ENCODE data around the gene ANKRD6.

DNA sequence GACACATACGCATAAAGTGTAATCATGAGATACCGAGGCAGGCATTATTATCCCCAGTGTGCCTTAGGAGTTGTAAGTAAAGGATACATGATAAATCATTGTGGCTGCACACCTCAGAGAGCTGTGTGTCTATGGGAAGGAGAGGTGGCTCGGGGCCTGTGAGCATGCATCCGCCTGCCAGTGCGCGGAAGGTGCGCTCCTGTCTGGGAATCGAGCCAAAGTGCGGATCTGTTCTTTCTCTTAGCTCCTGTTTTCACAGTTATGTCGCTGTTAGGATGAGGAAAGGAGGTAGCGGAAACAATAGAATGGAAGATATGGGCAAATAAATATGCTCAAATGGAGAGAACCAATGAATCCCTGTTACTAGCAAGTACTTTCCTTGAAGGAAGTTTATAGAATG is 98.0 kb downstream of the ANKRD6 start:
- no peak for TF ChIP-seq POLR2A (IDR thresholded peaks at IDR 0.05)
- TF ChIP-seq CTCF (IDR thresholded peaks at IDR 0.05 in 4 of 5, conservative IDR thresholded peaks at IDR 0.05 in 1 of 5), result no peak
